22Rv1 (cell line): Measurements from ENCODE around the gene MIPEP.

Experiments
- H3K27ac ChIP-seq: fragments of 450-650 bp; 2 replicates; pipeline ENCODE4 v1.5.1; 2017
- ZFX ChIP-seq: fragments of 450-650 bp; IDR thresholded peaks from 2 replicates; pipeline ENCODE4 v1.6.1; 2017; ENCODE audit warnings: antibody characterized with exemption, borderline replicate concordance
- TF ChIP-seq, protein P1 (sequence below): fragments of 450-650 bp; IDR thresholded peaks from 2 replicates; pipeline ENCODE4 v1.5.1; 2017; ENCODE audit warnings: mild to moderate bottlenecking

The MIPEP gene

DNA sequence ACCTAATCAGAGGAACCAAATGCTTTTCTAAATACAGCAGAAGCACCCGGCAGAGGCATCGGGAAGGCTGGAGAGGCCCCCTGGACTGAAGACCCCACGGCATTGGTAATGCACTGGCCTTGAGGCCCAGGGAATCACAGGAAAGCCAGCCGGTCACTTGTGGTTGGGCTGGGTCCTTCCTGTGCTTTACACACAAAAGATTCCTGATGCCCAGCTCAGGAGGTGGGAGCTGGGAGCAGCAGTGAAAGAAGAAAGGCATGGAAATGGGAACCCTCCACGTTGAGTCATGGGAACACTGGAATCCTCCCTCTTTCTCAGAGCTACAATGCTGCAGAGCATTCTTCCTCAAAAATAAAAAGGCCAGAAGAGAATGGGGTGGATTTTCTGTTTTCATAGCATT is 192.6 kb downstream of the MIPEP start:
- H3K27ac ChIP-seq = no peak overlapping the region
- TF ChIP-seq, protein P1, sequence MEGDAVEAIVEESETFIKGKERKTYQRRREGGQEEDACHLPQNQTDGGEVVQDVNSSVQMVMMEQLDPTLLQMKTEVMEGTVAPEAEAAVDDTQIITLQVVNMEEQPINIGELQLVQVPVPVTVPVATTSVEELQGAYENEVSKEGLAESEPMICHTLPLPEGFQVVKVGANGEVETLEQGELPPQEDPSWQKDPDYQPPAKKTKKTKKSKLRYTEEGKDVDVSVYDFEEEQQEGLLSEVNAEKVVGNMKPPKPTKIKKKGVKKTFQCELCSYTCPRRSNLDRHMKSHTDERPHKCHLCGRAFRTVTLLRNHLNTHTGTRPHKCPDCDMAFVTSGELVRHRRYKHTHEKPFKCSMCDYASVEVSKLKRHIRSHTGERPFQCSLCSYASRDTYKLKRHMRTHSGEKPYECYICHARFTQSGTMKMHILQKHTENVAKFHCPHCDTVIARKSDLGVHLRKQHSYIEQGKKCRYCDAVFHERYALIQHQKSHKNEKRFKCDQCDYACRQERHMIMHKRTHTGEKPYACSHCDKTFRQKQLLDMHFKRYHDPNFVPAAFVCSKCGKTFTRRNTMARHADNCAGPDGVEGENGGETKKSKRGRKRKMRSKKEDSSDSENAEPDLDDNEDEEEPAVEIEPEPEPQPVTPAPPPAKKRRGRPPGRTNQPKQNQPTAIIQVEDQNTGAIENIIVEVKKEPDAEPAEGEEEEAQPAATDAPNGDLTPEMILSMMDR = no peak

DNA sequence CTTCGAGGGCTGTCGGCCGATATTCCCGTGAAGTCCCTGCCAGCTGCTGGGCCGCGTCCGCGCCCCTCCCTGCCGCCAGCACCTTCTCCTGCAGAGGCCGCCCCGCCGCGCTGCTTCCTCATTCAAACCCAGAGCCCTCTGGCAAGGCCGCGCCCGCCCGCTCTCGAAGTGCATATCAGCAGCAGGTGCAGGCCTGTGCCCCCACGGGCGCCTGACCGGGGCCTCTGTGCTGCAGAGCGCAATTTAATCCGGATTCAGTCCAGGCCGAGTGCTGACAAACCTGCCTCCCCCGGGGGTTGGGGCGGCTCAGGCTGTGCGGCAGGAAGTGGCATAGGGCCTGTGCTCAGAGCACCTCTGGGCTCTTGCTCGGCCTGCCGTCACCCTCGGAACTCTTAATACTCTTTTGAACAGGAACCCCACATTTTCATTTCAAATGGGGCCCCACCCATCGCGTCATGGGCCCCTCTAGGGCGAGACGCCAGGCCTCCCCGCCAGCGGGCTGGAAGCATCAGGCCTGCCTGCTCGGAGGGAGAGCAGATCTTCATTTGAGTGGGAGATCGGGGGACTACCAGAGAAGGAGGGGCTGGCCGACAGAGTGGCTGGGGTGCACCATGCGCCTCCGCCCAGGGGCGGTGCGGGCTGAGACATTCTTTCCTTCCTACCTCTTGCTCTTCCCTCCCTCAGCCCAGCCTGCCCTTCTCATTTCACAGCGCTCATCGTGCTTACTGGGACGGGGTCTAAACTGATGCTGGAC is 193.3 kb downstream of the MIPEP start:
- H3K27ac ChIP-seq = no peak overlapping the region
- TF ChIP-seq ZFX = no peak
- TF ChIP-seq, protein P1 = no peak

DNA sequence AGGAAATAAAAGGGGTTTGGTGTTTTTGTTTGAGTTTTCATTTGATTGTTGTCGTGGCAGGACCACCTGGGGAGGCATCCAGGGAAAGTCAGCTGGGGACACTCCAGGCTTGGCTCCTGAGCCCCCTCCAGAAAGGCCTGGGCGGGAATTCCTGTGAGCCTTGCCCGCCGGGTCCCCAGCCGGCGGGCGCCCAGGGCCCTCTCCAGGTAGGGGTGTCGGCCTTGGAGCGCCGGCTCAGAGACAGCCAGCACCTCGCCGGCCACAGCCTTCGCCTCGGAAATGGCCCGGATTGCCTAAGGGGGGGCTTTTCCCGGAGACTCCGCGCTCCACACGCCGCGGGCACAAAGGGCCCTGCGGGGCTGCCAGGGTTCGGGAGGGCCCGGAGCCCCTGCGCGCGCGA is 194.0 kb downstream of the MIPEP start:
- TF ChIP-seq, protein P1 = no peak
- TF ChIP-seq ZFX = no peak
- H3K27ac ChIP-seq = no peak overlapping the region

DNA sequence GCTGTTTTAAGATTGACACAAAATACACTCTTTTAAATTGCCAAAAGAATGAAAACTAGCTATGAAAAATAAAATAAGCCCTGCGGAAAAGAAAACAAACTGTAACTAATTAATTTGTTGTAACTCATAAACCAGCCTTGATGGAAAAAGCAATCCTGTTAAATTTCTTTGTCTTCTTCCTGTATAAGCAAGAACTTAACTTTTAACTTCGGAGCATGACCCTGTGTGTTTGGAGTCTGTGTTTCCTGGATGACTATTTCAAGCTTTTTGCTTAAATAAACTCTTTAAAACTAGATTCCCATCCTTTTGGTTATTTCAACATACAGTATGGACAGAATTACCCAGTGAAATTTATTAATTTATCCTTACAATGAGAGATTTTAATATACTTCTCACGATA is 196.4 kb downstream of the MIPEP start:
- no peak overlapping the region for H3K27ac ChIP-seq
- TF ChIP-seq ZFX = no peak
- TF ChIP-seq, protein P1 = no peak

DNA sequence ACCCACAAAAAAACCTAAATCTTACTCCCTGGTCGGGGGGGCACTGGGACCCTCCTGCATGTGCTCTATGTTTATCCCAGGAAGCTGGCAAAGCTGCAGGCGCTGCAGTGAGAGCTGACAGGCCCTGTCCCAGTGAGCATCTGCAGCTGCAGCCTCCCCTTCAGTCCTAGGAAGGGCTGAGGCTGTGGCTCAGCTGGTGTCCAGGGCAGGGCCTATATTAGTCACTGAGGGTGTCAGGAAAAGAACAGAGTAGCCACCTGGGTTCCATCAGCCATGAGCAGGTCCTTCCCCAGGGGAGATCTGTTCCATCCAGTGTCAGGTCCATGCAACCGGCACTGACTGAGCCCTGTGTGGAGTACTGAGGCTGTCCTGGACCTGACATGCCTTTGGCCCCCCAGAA is 198.5 kb downstream of the MIPEP start:
- TF ChIP-seq, protein P1 = no peak
- TF ChIP-seq ZFX = no peak
- no peak overlapping the region for H3K27ac ChIP-seq

DNA sequence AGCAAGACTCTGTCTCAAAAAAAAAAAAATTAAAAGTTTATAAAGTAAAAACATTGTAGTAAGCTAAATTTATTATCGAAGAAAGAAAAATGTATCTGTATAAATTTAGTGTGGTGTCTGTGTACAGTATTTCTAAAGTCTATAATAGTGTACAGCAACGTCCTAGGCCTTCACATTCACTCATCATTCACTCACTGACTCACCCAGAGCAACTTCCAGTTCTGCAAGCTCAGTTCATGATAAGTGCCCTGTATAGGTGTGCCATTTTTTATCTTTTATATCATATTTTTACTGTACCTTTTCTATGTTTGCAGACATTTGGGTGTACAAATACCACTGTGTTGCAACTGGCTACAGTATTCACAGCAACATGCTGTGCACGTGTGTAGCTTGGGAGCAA is 200.9 kb downstream of the MIPEP start:
- H3K27ac ChIP-seq = no peak overlapping the region
- TF ChIP-seq, protein P1 = no peak
- TF ChIP-seq ZFX = no peak

DNA sequence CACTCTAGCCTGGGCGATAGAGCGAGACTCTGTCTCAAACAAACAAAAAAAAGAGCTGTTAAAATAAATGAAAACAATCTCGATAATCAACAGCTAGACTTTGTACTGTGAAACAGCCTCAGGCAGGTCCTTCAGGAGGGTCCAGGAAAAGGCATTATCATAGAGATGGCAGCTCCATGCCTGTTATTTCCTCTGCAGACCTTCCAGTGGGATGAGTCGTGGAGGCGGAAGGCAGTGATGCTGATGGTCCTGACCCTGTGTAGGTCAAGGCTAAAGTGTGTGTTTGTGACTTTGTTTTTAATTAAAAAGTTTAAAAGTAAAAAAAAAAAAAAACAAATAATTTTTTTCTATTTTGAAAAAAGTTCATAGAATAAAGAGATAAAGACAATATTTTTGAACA is 201.6 kb downstream of the MIPEP start:
- no peak for TF ChIP-seq ZFX
- TF ChIP-seq, protein P1 = no peak
- no peak overlapping the region for H3K27ac ChIP-seq
